ENCODE results near the gene ZER1. TPM values are rescaled to one million over a fixed set of nuclear protein-coding genes. Genes with fewer than 3 reads are reported as not detected.
"Not testable (repeated sequence)": the region's sequence is repeated elsewhere in the genome, so short reads cannot be mapped to it uniquely, and the experiment has no call there.

ZER1 gene
- total and polyA plus RNA-seq, 3 donors from 2014 or later = 96.8 to 118 (median 112) TPM

GRCh38 chr9:128696923-128697707 is 74.6 kb downstream of the ZER1 start:
- no peak for DNase-seq
- Histone ChIP-seq H3K9me3 (no peaks in the 10 kb centered on the region), H3K27me3 (no peaks in the 10 kb centered on the region), H3K4me3 (no peak overlapping the region), H3K4me1 (no peaks in the 10 kb centered on the region), H3K27ac (no peak overlapping the region), H3K36me3 (ENCODE audit: low read depth, missing control alignments) (no peaks in the 10 kb centered on the region)
- 72 to 73% methylated on average over 8 of the region's 8 CpGs for WGBS, 2 donors
- intact Hi-C loops (cut with DNase I; ENCODE audit: low total_unique reads) = no loop called here
- no peak for TF ChIP-seq CTCF (IDR thresholded peaks at IDR 0.05)
- no peak for TF ChIP-seq POLR2A (IDR thresholded peaks at IDR 0.05)

- no peaks in the 10 kb centered on the region for H3K27me3 ChIP-seq
- H3K36me3 ChIP-seq (ENCODE audit: low read depth, missing control alignments) = no peaks in the 10 kb centered on the region
- intact Hi-C loops (cut with DNase I; ENCODE audit: low total_unique reads) = no loop called here
- no peaks in the 10 kb centered on the region for H3K9me3 ChIP-seq
- H3K27ac ChIP-seq = no peak overlapping the region
- TF ChIP-seq CTCF (IDR thresholded peaks at IDR 0.05) = no peak
- TF ChIP-seq POLR2A (IDR thresholded peaks at IDR 0.05) = no peak
- 78 to 81% methylated on average over 6 of the region's 6 CpGs for WGBS, 2 donors
- H3K4me3 ChIP-seq = no peak overlapping the region
- DNase-seq = no peak
- peaks cover 12% of the 10 kb centered on the region for H3K4me1 ChIP-seq
Measured at GRCh38 chr9:128694344-128694743, 77.4 kb downstream of the ZER1 start.

GRCh38 chr9:128693738-128694137 is 78.0 kb downstream of the ZER1 start:
- H3K27ac ChIP-seq; H3K36me3 ChIP-seq (ENCODE audit: low read depth, missing control alignments); H3K9me3 ChIP-seq; H3K4me3 ChIP-seq; DNase-seq; H3K27me3 ChIP-seq; intact Hi-C loops (cut with DNase I; ENCODE audit: low total_unique reads): not testable (repeated sequence)
- 76 to 83% methylated on average over 3 of the region's 3 CpGs for WGBS, 2 donors
- H3K4me1 ChIP-seq = peaks cover 12% of the 10 kb centered on the region

- H3K36me3 ChIP-seq (ENCODE audit: low read depth, missing control alignments) = no peaks in the 10 kb centered on the region
- H3K4me3 ChIP-seq = peak overlapping the region; percentile 79 to 96
- DNase-seq = no peak
- no peak for TF ChIP-seq POLR2A (IDR thresholded peaks at IDR 0.05)
- no peak for TF ChIP-seq CTCF (IDR thresholded peaks at IDR 0.05)
- peak overlapping the region; percentile 50 to 75 for H3K27ac ChIP-seq
- no peaks in the 10 kb centered on the region for H3K9me3 ChIP-seq
- intact Hi-C loops (cut with DNase I; ENCODE audit: low total_unique reads) = no loop called here
- H3K4me1 ChIP-seq = peaks cover 15% of the 10 kb centered on the region
- no peaks in the 10 kb centered on the region for H3K27me3 ChIP-seq
- 10 to 11% methylated on average over 5 of the region's 5 CpGs for WGBS, 2 donors
Measured at GRCh38 chr9:128690684-128691034, 81.1 kb downstream of the ZER1 start.

GRCh38 chr9:128689820-128690683 is 81.7 kb downstream of the ZER1 start:
- Histone ChIP-seq H3K27me3 (no peaks in the 10 kb centered on the region), H3K27ac (peak overlapping the region; percentile 50 to 75), H3K4me1 (peaks cover 17% of the 10 kb centered on the region), H3K36me3 (ENCODE audit: low read depth, missing control alignments) (no peaks in the 10 kb centered on the region), H3K9me3 (no peaks in the 10 kb centered on the region), H3K4me3 (peak overlapping the region; percentile 79 to 96)
- no peak for TF ChIP-seq POLR2A (IDR thresholded peaks at IDR 0.05)
- no peak for TF ChIP-seq CTCF (IDR thresholded peaks at IDR 0.05)
- 2 to 3% methylated on average over 11 to 23 of the region's 83 CpGs for WGBS, 2 donors
- peak; percentile 58 for DNase-seq
- intact Hi-C loops (cut with DNase I; ENCODE audit: low total_unique reads) = no loop called here
